ENCODE data around the gene LARGE1. TPM values are rescaled to one million over a fixed set of nuclear protein-coding genes. Genes with fewer than 3 reads are reported as not detected.

LARGE1 gene
- total and polyA plus RNA-seq, 2 of the 4 experiments (the other 2 are of a cell fraction), result 6.2 to 12.4 TPM

- Histone ChIP-seq H2BK20ac (ENCODE audit: low read depth, low read length) (no peak overlapping the region), H3K36me3 (ENCODE audit: control insufficient read depth, insufficient read depth, low read length) (peaks cover 2% of the 10 kb centered on the region; the same call in 1 of the 2 replicates), H3K79me1 (ENCODE audit: low read depth in 1 of 2, low read length in 2 of 2) (no peaks in the 10 kb centered on the region), H3K27ac (ENCODE audit: insufficient read depth, low read length) (no peak overlapping the region), H2AK9ac (replicated peaks; ENCODE audit: low read depth, low read length, poor library complexity) (no peak overlapping the region), H2AK5ac (ENCODE audit: low read depth, low read length) (no peak overlapping the region), H3K9ac (ENCODE audit: low read depth, low read length) (no peak overlapping the region), H2BK120ac (ENCODE audit: low read depth, low read length) (no peak overlapping the region), H4K20me1 (ENCODE audit: insufficient read depth, low read length) (no peaks in the 10 kb centered on the region), H3K4ac (ENCODE audit: low read depth, low read length) (no peak overlapping the region), H2BK15ac (ENCODE audit: low read depth, low read length) (no peak overlapping the region), H3K14ac (replicated peaks; ENCODE audit: low read depth, low read length) (no peak overlapping the region), H4K8ac (ENCODE audit: low read depth in 2 of 2, low read length in 2 of 2) (no peak overlapping the region), H4K5ac (ENCODE audit: low read depth, low read length) (no peak overlapping the region), H3K4me1 (ENCODE audit: control insufficient read depth, insufficient read depth, low read length) (0 out of 2 replicates have a peak, but pooled peaks cover 2% of the 10 kb centered on the region), H3K27me3 (ENCODE audit: control insufficient read depth, insufficient read depth, low read length) (no peaks in the 10 kb centered on the region), H3K9me1 (ENCODE audit: insufficient read depth, low read length) (no peaks in the 10 kb centered on the region), H3K4me3 (ENCODE audit: insufficient read depth, low read depth, low read length) (no peak overlapping the region), H2BK5ac (ENCODE audit: low read depth, low read length, poor library complexity, severe bottlenecking) (no peak overlapping the region), H3K23ac (ENCODE audit: low read depth, low read length) (no peak overlapping the region), H3K9me3 (ENCODE audit: control insufficient read depth, insufficient read depth, low read length) (no peaks in the 10 kb centered on the region), H2AFZ (replicated peaks; ENCODE audit: low read length, poor library complexity) (no peak overlapping the region), H3K18ac (ENCODE audit: low read depth, low read length) (no peak overlapping the region), H4K91ac (ENCODE audit: insufficient read depth, low read depth, low read length) (no peak overlapping the region), H3K4me2 (ENCODE audit: low read depth, low read length) (no peak overlapping the region), H3K56ac (ENCODE audit: extremely low read depth, insufficient read depth, low read length) (no peak overlapping the region)
- BruUV-seq (replicated peaks), result no TSS peak
- dilution Hi-C loops (cut with HindIII; ENCODE audit: low sequenced_read_pairs, unreplicated experiment) (no loop called here), intact Hi-C loops (cut with micrococcal nuclease) (no loop called here), in situ Hi-C loops (cut with MboI; ENCODE audit: low sequenced_read_pairs) (no loop called here)
- ChIA-PET POLR2A (ENCODE audit: unreplicated experiment) (interaction anchor here (0.5 kb wide), 1 partner anchor 284 kb away, joined by 4 read pairs; no protein-coding TSS in a partner anchor), CTCF (no interaction called here)
- no peak for ATAC-seq (ENCODE audit: low read depth)
- DNase-seq, result no peak
- WGBS, 2 experiments (ENCODE audit: extremely low coverage in 2 of 2, insufficient read length in 1 of 2), result 94% methylated on average over 2 of the region's 6 CpGs; no CpG with 5 or more reads in 1 of the 2 experiments
- TF ChIP-seq MXI1 (IDR thresholded peaks at IDR 0.05; ENCODE audit: borderline replicate concordance, low read depth, low read length) (no peak), RFX5 (IDR thresholded peaks at IDR 0.05; ENCODE audit: low read depth, low read length) (no peak), MAZ (IDR thresholded peaks at IDR 0.05; ENCODE audit: borderline replicate concordance, low read depth, low read length) (no peak), CTCF (conservative IDR thresholded peaks at IDR 0.05; ENCODE audit: low read depth, low read length) (no peak), RCOR1 (IDR thresholded peaks at IDR 0.05; ENCODE audit: insufficient replicate concordance, low read length) (no peak)
Measured at GRCh38 chr22:33335611-33336279, 584.5 kb downstream of the LARGE1 start.

Measured in IMR-90 (cell line).